ENCODE data around the gene PTPRT.

- TF ChIP-seq ZNF223 (tag by site-specific recombination; IDR thresholded peaks at IDR 0.05) = no peak
- no peak for TF ChIP-seq CTCF (tag by site-specific recombination; IDR thresholded peaks at IDR 0.05)
- no peak for TF ChIP-seq KLF1 (tag by site-specific recombination; IDR thresholded peaks at IDR 0.05)
- no peak for TF ChIP-seq ZNF707 (tag by site-specific recombination; IDR thresholded peaks at IDR 0.05)
- no peak for TF ChIP-seq ZNF121 (tag by site-specific recombination; IDR thresholded peaks at IDR 0.05)
- TF ChIP-seq ZNF248 (tag by site-specific recombination; IDR thresholded peaks at IDR 0.05) = no peak
- TF ChIP-seq ZNF280C (tag by site-specific recombination; IDR thresholded peaks at IDR 0.05) = no peak
- no peak for TF ChIP-seq ZNF555 (tag by site-specific recombination; conservative IDR thresholded peaks at IDR 0.05)
Observed at GRCh38 chr20:42678895-42679294, 510.8 kb downstream of the PTPRT start.
